Hematopoietic multipotent progenitor cell (in vitro differentiated cells): ENCODE measurements around the gene TCEANC2. TPM values are rescaled to one million over a fixed set of nuclear protein-coding genes. Genes with fewer than 3 reads are reported as not detected.
"Not testable (repeated sequence)": the region's sequence is repeated elsewhere in the genome, so short reads cannot be mapped to it uniquely, and the experiment has no call there.

Experiments
- DNase-seq, 3 donors: peaks; one replicate each; pipeline ENCODE4 v3.0.0-alpha.2; 2011 to 2015; ENCODE audit warnings: low read depth in 2 of 3, low spot score in 2 of 3
- total RNA-seq: library from RNA; depleted of rRNA; stranded (reverse); fragments of >200 nt; gene quantifications from one replicate; pipeline ENCODE4 v1.2.3, GENCODE V29; 2012

The TCEANC2 gene
- total RNA-seq, 1 donor: 7.5 TPM

DNA sequence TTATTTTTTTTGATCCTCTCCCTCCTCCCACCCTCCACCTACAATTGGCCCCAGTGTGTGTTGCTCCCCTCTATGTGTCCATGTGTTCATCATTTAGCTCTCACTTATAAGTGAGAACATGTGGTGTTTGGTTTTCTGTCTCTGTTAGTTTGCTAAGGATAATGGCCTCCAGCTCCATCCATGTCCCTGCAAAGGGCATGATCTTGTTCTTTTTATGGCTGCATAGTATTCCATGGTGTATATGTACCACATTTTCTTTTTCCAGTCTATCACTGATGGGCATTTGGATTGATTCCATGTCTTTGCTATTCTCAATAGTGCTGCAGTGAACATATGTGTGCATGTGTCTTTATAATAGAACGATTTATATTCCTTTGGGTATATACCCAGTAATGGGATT is 28.6 kb upstream of the TCEANC2 start:
- not testable (repeated sequence) for DNase-seq

DNA sequence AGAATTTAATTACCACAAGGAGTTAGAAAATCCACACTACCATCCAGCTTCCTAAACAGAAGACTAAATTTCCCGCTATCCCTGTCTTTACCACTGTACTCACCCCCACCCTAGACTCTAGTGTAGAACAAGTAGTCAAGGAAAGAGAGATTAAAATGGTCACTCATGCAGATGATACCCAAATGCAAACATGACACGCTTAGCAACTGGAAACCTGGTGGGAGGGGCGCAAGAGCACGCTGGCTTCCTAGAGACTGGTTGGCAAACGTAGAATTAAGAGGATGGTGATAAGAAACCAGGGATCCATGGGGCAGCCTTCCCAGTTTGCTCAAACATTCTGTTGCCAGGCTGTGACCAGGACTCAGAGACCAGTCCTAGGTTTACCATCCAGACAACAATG is 25.6 kb upstream of the TCEANC2 start:
- no peak for DNase-seq

DNA sequence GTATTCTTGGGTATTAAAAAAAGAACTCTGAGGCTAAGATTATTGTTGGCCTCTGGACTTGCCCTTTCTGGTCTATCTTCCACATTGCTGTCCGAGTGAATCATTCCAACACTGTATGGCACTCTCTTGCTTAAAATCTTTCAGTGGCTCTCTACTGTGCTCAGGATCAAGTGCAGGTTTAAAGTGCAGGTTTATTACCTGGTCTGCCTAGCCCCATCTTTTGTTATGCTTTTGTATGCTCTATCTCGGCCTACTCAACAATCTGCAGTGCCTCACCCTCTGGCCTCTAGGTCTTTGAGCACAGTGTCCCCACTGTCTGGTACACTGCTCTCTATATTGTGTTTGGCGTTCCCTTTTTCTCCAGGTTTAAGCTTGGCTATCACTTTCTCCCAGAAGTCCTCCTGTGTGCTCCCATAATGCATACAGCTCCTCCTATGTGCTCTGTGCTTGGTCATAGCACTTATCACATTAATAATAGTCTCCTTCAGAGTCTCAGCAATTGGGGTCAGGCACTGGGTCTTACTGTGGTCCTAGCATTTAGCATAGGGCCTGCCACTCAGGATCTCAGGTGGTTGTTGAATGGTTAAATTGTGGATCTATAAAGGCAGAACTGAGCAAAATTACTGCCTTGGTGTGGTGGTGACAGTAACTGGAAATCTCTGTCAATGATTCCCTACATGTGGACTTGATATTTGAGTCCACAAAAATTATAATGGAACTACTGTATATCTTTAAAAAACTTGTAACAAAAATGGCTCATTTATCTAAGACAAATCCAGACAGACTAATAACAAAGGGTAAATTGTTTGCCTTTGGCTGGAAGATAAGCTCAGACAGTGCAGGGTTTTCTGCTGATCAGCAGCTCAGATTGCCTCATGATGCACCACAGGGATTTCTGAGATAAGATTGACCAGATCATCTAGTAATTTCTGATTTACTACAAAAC is 24.8 kb upstream of the TCEANC2 start:
- no peak for DNase-seq

DNA sequence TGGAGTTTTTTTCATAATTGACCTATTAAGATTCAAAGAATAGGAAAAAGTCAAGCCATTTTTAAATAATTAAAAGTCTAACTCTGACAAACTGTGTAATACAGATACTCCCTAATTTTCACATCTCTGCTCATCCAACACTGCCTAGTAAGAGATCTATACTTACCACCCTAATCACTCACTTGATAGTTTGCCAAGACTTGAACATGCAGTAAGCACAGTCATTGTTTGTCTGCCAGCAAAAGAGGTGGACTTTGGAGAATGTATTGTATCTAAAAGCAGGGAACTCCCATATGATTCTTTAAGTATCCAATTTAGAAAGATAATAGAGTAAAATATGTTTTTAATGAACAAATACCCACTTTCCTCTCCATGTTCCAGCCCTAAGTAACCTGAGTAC is 15.9 kb upstream of the TCEANC2 start:
- DNase-seq: no peak

DNA sequence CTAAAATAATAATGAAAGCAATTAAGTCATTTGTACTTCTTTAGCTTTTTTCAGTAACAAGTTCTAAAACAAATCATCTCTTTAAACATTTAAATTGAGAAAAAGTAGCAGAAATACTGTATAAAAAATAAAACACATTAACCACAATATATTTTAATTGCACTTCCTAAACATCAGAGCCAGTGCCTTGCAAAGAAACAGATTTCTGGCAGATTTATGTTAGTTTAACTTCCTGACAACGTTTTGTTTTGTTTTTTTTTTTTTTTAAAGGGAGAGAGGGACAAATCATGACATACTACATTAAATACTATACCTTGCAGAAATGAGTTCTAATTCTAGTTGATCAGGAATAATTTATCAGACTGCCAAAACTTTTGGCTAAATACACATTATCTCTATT is 11.6 kb upstream of the TCEANC2 start:
- peak in 1 of 3 donors; percentile 42 for DNase-seq

DNA sequence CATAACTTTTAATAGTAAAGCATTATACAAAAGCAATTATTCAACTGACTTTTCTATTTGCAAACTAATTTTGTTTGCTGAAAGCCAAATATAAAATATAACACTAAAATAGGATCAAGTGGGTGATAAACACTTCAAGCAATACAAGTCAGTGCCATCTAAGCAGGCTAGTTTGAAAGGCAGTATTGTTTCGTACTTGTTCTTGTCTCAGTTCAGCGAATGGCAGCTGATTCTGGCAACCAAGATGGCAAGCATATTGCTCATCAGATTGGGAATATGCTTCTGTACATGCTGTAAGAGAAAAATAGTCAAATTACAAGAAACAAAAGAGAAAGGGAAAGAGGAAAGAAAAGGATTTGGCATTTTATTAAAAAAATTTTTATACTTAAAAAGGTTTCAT is 7.9 kb upstream of the TCEANC2 start:
- no peak for DNase-seq

DNA sequence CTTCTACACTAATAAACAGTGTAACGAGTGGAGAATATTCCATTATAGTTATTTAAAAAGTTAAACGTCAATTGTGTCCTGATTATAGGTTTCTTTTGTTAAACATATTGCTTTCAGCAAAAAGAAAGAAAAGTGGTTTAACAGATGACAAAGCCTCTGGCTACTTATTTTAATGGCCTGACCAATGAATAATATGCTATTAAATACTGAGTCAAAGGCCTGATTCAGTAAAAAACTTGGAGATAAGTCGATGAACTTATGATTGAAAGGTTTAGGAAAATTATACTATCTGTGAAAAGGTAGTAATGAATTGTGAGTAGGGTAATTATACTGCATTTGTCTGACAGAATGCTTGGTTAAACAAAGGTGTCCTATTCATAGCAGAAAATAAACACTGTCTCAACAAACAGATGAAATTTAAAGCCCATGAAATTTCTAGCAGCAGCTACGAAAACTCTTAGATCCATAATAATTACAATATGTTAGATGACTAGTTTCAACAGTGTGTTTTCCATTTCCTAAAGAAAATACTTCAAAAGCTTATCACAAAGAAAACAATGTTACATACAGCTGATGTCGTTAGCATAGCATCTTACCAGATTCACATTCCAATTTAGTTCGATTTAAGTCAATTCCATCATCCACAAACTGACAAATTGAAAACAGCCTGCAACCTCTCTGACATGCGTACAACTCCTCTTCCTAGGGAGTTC is 6.6 kb upstream of the TCEANC2 start:
- DNase-seq: no peak

DNA sequence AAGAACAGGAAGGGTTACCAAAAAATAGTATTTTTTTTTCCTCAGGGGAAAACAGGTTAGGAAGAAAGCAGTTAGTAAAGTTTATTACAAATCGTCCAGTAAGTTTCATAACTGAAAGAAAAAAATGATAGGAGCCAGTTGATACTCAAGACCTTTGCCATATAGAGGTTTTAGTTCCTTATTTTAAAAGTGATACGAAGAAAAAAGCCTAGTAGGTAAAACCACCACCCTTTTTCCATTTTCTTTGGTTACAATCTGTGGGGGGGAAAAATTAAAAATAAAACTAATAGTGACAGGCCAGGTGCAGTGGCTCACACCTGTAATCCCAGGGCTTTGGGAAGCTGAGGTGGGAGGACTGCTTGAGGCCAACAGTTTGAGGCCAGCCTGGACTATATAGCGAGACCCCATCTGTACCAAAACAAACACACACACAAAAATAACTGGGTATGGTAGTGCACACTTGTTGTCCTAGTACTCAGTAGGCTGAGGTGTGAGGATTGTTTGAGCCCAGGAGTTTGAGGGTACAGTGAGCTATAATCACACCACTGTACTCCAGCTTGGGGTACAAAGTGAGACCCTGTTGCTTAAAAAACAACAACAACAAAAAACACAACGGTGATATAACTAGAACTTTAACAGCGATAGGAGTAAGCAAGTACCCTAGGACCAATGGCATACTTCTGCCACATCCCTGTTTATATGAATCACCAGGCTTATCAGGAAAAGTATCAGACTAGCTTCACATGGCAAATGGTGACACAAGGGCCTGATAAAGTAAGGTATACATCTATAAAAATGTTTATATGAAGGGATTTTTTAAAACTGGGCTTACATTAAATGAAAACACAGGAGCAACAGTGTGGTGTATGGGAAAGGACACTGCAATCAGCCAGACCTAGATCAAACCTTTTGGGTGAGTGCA is 5.8 kb upstream of the TCEANC2 start:
- no peak for DNase-seq

DNA sequence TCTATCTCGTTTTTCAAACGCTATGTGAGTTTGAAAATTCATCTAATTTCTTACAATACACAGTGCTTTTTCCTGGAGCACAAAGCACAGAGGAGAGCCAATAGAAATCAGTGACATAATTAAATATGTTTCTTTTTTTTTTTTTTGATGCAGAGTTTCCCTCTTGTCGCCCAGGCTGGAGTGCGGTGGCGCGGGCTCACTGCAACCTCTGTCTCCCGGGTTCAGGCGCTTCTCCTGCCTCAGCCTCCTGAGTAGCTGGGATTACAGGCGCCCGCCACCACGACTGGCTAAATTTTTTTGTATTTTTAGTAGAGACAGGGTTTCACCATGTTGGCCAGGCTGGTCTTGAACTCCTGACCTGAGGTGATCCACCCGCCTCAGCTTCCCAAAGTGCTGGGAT is 3.0 kb upstream of the TCEANC2 start:
- not testable (repeated sequence) for DNase-seq

DNA sequence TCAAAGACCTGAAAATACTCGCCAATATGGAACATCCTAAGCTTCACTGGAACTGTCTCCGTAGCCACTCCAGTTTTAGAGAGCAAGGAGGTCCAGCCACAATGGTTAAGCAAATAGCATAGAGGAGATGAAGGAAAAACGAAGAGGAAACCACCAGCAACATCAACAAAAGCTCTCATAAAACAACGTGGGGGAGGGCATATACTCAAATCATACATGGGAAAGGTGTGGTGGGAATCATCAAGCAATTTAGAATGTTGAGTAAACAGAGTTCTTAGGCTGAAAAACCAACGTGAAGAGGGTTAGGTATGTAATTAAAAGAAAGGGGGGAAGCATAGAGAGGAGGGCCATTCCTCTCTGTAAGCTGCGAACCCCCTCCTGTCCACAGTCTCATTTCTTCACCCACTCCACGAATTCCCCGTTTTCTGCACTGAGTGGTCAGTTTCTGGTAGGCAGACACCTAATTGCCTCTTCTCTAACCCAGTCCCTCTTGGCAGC is 1.4 kb upstream of the TCEANC2 start:
- no peak for DNase-seq

DNA sequence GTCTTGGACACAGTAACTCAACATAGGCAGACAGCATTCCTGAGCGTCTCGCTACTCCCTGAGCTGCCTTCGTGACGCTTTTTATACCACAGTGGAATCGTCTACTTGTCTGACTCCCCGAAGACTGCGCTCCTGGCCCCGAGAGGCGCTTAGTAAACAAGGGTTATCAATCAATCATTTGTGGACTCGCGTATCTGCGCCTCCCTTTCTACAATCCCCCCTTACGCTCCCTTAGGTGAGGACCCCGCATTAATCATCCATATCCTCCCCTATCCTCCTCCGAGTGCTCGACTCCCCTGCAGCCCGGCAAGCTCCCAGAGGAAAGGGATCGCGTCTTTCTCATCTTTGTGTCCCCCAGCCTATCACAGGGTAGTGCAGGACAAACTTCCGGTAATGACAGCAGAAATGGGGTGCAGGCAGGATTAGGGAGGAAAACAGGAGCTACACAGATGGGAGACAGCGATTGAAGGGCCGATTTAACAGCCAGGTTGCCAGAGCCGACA is 926 bp upstream of the TCEANC2 start:
- peak; percentile 28 to 41 (median 36) for DNase-seq

DNA sequence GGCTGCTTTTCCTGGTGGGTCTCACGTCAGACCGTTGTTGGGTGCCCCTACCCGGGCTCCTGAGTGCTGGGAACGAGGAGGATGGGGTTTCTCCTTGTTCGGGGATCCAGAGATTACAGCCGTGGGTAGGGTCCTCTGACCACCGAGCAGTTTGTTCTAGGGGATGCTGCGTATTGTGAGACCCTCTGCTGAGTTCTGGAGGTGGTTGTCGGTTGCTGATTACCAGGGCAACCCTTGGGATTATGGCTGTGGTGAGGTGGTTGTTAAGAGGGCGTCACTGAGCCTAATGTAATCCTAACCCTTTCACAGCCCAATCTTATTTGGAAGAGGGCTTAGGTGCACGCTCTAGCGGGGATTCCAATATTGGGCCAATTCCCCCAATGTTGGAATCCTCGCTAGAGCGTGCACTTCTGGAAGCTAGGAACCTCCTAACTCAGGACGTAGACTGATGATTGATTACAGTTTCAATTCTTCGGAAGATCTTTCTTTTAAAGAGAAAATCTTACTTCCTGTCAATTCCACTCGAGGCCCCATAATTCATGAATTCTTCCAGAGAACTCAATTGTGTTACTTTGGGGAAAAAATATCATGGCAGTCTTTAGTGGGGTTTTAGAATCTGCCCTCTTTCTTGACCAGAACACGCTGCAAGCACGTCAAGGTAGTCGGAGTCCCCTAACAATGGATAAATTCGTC is 483 bp downstream of the TCEANC2 start:
- DNase-seq: no peak

DNA sequence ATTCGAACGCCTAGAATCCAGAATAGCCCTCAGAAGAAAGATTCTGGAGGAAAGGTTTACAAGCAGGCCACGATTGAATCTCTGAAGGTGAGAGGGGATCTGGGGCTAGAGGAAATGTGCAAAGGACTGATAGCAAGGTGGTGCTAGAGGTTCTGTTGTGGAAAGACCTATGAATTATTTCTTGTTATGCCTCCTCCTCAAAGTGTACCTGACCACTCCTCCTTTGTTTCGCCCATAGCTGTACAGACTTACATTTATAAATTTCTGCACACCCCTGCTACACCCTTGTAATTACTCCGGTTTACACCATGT is 986 bp downstream of the TCEANC2 start:
- DNase-seq: peak in 2 of 3 donors; percentile 57 to 74

DNA sequence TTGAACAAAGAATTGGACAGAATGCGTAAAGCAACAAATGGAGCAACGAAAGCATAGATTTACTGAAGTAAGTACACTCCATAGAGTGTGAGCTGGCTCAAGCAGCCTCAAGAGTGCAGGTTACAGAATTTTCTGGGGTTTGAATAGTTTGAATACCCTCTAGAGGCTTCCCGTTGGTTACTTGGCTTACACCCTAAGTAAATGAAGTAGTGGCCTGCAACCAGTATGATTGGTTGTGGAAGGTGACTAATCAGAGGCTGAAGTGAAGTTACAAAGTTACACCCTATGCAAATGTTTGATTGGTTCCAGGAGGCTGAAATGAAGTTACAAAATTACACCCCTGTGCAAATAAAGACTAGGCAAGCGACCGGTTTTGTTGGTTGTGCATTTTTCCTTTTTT is 10.9 kb downstream of the TCEANC2 start:
- no peak for DNase-seq

DNA sequence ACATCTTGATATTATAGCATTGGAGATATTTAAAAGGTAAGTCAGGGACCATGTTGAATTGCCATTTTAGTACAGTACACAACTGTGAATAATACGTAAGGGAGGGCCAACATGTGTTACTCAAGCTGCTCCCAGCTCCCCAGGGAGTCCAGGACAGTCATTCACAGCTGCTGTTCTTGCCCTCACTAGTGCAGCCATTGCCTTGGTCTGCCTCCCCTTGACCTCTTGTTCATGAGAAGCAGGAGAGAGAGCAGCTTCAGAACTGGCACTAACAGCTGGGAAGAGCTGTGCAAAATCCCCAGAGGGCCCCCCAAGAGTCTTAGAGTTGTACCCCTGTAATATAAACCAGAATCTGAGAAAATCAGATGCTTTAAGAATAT is 16.4 kb downstream of the TCEANC2 start:
- no peak for DNase-seq

DNA sequence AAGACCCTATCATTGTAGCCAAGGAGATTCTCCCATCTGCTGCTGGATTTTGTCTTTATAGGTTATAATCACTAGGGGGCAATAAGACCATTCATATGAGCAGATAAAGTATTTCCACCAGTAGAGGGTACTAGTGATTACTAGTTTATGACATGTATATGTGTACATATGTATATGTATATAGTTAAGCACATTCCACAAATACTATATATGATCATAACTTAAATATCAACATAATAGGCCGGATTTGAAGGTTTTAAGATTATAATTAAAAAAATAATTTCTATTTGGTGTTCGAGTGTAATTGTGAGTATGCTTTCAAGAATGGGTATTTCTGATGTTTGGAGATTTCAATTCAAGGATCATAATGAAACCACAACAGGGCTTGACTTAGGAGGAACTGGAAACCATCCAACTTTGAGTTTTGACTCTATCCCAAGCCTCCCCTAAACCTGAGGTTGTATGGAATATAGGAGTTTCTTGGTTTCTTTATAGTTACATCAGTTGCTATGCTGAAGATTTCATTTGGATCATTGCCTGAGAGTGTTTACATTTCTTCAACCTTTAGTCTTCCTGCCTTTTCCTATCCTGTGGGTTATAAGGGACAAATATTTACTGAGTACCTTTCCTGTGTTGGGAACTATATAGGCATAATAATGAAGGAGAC is 16.9 kb downstream of the TCEANC2 start:
- peak in 2 of 3 donors; percentile 60 to 81 for DNase-seq

DNA sequence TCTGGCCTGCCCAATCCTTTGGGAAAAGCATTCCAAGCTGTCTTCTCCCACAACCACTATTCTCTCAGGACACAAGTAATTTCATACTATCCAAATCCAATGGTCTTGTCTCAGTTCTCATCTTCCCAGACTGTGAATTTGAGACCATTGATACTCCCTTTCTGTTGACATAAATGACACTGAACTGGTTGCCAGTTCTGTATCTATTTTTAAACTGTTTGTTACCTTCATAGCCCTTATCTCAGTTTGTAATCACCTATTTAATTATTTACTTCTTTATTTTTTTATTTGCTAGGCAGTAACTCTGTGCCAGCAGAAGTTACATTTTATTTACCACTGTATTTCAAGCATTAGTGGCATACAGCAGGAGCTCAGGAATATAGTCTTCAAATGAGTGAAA is 24.0 kb downstream of the TCEANC2 start:
- DNase-seq: no peak

DNA sequence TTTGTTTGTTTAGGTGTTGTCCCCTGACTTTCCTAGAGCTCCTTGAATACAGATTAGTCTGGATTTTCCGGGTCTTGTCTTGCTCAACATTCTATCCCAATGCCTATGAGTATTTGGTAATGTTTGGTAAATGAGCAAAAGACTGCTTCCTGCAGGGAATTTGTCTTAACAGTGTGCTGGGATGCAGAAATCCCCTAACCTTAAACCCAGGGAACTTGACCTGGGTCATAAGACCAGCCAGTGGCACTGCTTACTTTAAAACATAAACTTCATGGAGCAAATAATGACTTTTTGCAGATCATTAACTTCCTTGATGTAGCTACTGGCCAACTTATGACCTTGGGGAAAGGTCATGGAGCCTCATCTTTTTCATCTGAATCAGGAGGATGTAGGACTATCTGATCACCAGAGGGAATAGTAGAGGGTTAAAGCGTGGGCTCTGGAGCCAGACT is 27.2 kb downstream of the TCEANC2 start:
- no peak for DNase-seq
